ENCODE results near the gene LRRC8B. TPM values are rescaled to one million over a fixed set of nuclear protein-coding genes. Genes with fewer than 3 reads are reported as not detected.

The LRRC8B gene
- polyA plus RNA-seq, 2 of the 4 experiments (the other 2 are of a cell fraction) = 3.2 to 10.3 TPM

DNA sequence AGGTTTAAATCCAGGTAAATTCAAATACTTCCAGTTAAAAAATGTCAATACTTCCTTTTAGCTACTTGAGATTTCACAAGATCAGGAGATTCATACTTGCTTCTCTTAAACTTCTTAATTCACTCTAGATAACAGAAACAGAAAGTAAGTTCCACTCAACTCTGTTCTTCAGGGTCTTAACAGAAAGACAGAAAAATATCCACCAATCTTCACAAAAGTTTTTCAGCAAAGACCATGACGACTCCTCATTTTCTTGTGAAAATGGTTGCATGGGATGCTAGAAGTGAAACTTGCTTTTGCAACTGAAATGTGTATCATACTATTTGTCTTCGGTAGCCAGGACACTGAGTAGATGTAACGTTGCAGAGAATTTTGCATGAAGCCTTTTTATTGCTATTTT, 96.0 kb downstream of the LRRC8B start:
- H3K9me3 ChIP-seq = no peaks in the 10 kb centered on the region
- ATAC-seq = no peak
- POLR2A ChIA-PET = no interaction called here
- DNase-seq (ENCODE audit: low read depth in 1 of 2, low spot score in 1 of 2) = no peak
- H3K4me2 ChIP-seq = no peak overlapping the region
- FAIRE-seq = no peak
- 88% methylated on average over 3 of the region's 3 CpGs for WGBS (ENCODE audit: missing lambda C conversion rate)
- no peak for TF ChIP-seq FOSB (CRISPR knock-in tag; IDR thresholded peaks at IDR 0.05)
- TF ChIP-seq ELK1 (IDR thresholded peaks at IDR 0.05; ENCODE audit: low read depth, low read length) = no peak
- TF ChIP-seq RAD21 (conservative IDR thresholded peaks at IDR 0.05 in 1 of 2, IDR thresholded peaks at IDR 0.05 in 1 of 2) = no peak
- TF ChIP-seq CBX8 (IDR thresholded peaks at IDR 0.05) = no peak
- TF ChIP-seq CTCF (IDR thresholded peaks at IDR 0.05) = no peak
- TF ChIP-seq BHLHE40 (IDR thresholded peaks at IDR 0.05; ENCODE audit: low read depth, low read length) = no peak
- no peak for TF ChIP-seq JUNB (IDR thresholded peaks at IDR 0.05)
- TF ChIP-seq HDAC2 (IDR thresholded peaks at IDR 0.05) = no peak
- no peak for TF ChIP-seq ZNF302 (CRISPR knock-in tag; IDR thresholded peaks at IDR 0.05)
- TF ChIP-seq, protein P1, sequence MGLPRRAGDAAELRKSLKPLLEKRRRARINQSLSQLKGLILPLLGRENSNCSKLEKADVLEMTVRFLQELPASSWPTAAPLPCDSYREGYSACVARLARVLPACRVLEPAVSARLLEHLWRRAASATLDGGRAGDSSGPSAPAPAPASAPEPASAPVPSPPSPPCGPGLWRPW (IDR thresholded peaks at IDR 0.05) = no peak
- no peaks in the 10 kb centered on the region for H3K4me1 ChIP-seq
- no peak overlapping the region for H3K27ac ChIP-seq
- CTCF ChIA-PET = no interaction called here
- no peak overlapping the region for H3K4me3 ChIP-seq

DNA sequence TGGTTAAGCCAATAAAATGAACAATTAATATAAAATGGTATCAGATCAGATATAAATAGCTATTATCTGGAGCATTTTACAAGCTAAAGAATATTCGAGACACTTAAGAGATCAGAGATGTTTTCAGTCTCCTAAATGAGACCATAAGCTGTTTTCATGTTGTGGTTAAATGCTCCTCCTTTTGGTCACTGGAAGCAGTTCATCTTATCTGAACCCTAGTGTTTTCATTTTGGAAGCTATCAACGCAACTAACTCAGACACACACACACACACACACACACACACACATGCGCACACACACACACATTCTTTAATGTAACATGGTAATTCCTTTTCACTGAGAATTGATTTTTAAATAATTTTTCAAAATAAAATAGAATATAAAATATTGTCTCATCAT, 98.3 kb downstream of the LRRC8B start:
- Histone ChIP-seq H3K27ac (no peak overlapping the region), H3K9me3 (no peaks in the 10 kb centered on the region), H3K4me3 (no peak overlapping the region), H3K4me1 (no peaks in the 10 kb centered on the region), H3K4me2 (no peak overlapping the region)
- no peak for ATAC-seq
- no peak for FAIRE-seq
- ChIA-PET CTCF (interaction anchor here (0.6 to 2.7 kb wide), 6 partner anchors 8 to 140 kb away, joined by 3 to 9 read pairs (median 3); no protein-coding TSS in a partner anchor), POLR2A (no interaction called here)
- TF ChIP-seq RCOR1 (IDR thresholded peaks at IDR 0.05; ENCODE audit: low read depth, low read length) (no peak), FOSB (CRISPR knock-in tag; IDR thresholded peaks at IDR 0.05) (no peak), PHF8 (IDR thresholded peaks at IDR 0.05; ENCODE audit: borderline replicate concordance, low read depth) (no peak)
- TF ChIP-seq, protein P2, sequence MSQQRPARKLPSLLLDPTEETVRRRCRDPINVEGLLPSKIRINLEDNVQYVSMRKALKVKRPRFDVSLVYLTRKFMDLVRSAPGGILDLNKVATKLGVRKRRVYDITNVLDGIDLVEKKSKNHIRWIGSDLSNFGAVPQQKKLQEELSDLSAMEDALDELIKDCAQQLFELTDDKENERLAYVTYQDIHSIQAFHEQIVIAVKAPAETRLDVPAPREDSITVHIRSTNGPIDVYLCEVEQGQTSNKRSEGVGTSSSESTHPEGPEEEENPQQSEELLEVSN (IDR thresholded peaks at IDR 0.05; ENCODE audit: borderline replicate concordance, low read depth) = no peak
- DNase-seq (ENCODE audit: low read depth in 1 of 2, low spot score in 1 of 2) = peak in 1 of 2 experiments; percentile 25
- WGBS (ENCODE audit: missing lambda C conversion rate) = 37% methylated on average over 3 of the region's 3 CpGs

DNA sequence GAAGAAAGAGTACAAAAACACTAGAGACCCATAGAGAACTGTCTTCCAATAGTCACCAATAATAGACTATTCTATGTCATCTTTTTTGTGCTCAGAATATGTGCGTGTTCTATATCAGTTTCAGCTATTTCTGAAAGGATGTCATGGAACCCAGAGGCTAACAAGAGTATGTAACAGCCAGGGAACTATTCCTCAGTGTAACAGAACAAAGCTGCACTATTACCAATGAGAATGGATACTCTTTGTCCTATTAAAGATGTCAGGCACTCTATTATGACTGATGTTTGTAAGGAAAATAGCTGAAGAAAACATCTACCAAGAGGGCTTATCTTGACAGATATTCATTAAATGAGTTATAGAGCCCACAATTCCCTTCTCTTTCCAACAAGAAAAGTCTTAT, 99.7 kb downstream of the LRRC8B start:
- Histone ChIP-seq H3K4me3 (no peak overlapping the region), H3K27ac (no peak overlapping the region), H3K4me2 (no peak overlapping the region), H3K4me1 (no peaks in the 10 kb centered on the region), H3K9me3 (no peaks in the 10 kb centered on the region)
- CTCF ChIA-PET = interaction anchor here (1.1 to 2.7 kb wide), 3 partner anchors 16 to 139 kb away, joined by 3 to 9 read pairs (median 3); no protein-coding TSS in a partner anchor
- DNase-seq (ENCODE audit: low read depth in 1 of 2, low spot score in 1 of 2) (no peak), ATAC-seq (no peak), FAIRE-seq (no peak)
- POLR2A ChIA-PET = no interaction called here
- WGBS (ENCODE audit: missing lambda C conversion rate) = 93% methylated on average over 1 of the region's 1 CpG
- TF ChIP-seq RCOR1 (IDR thresholded peaks at IDR 0.05; ENCODE audit: low read depth, low read length) = no peak
- no peak for TF ChIP-seq NFE2L2 (conservative IDR thresholded peaks at IDR 0.05; ENCODE audit: low read length)
- TF ChIP-seq MAZ (IDR thresholded peaks at IDR 0.05; ENCODE audit: borderline replicate concordance, low read depth, low read length) = no peak
- TF ChIP-seq RARB (CRISPR knock-in tag; IDR thresholded peaks at IDR 0.05) = no peak
- no peak for TF ChIP-seq MYC (IDR thresholded peaks at IDR 0.05; ENCODE audit: borderline replicate concordance, low read length)
- TF ChIP-seq BCL3 (IDR thresholded peaks at IDR 0.05) = no peak
- no peak for TF ChIP-seq HEYL (CRISPR knock-in tag; IDR thresholded peaks at IDR 0.05)
- no peak for TF ChIP-seq BHLHE40 (IDR thresholded peaks at IDR 0.05; ENCODE audit: low read depth, low read length)
- TF ChIP-seq POLR2A (IDR thresholded peaks at IDR 0.05; ENCODE audit: low read length) = no peak
- no peak for TF ChIP-seq RFX5 (IDR thresholded peaks at IDR 0.05)
- TF ChIP-seq, protein P1 (IDR thresholded peaks at IDR 0.05) = no peak
- no peak for TF ChIP-seq TP53 (CRISPR knock-in tag; IDR thresholded peaks at IDR 0.05)
- no peak for TF ChIP-seq GATA3 (IDR thresholded peaks at IDR 0.05; ENCODE audit: borderline replicate concordance)
- TF ChIP-seq HOXA7 (CRISPR knock-in tag; IDR thresholded peaks at IDR 0.05) = no peak
- TF ChIP-seq PBX3 (IDR thresholded peaks at IDR 0.05) = no peak

Measured in A549 (cell line).